K562 (cell line): Measurements from ENCODE around the gene USH1G. TPM values are rescaled to one million over a fixed set of nuclear protein-coding genes. Genes with fewer than 3 reads are reported as not detected.

ENCODE experiments used
- ARID1B ChIP-seq: fragments of 450-650 bp; IDR thresholded peaks from 2 replicates; pipeline ENCODE4 v1.6.1; 2016; ENCODE audit warnings: antibody characterized with exemption, mild to moderate bottlenecking, inconsistent platforms
- CC2D1A ChIP-seq: fragments of 450-650 bp; IDR thresholded peaks from 2 replicates; pipeline ENCODE4 v1.6.1; 2017; ENCODE audit warnings: mild to moderate bottlenecking
- DNMT1 ChIP-seq: fragments of 450-650 bp; IDR thresholded peaks from 2 replicates; pipeline ENCODE4 v1.6.1; 2016; ENCODE audit warnings: antibody characterized with exemption, mild to moderate bottlenecking
- FOSL1 ChIP-seq: fragments of 200-800 bp; sonication (Bioruptor generic); conservative IDR thresholded peaks from 2 replicates; pipeline ENCODE4 v1.6.1; 2016; ENCODE audit warnings: missing genetic modification characterization, missing compliant biosample characterization
- KDM2B ChIP-seq: fragments of 250-450 bp; sonication (Bioruptor Pico); IDR thresholded peaks from 2 replicates; pipeline ENCODE4 v1.8.0; 2021; ENCODE audit warnings: mild to moderate bottlenecking, moderate library complexity
- KDM5B ChIP-seq: fragments of 200-600 bp; sonication (generic); IDR thresholded peaks from 2 replicates; pipeline ENCODE4 v1.6.1; 2012; ENCODE audit warnings: low read depth, mild to moderate bottlenecking, moderate library complexity, low read length, control low read depth, inconsistent platforms; ENCODE audit not compliant: insufficient replicate concordance
- KLF13 ChIP-seq: fragments of 450-650 bp; IDR thresholded peaks from 2 replicates; pipeline ENCODE4 v1.6.1; 2016; ENCODE audit warnings: missing genetic modification characterization, low read depth, mild to moderate bottlenecking, missing compliant biosample characterization, moderate library complexity, borderline replicate concordance
- MIER1 ChIP-seq: fragments of 450-650 bp; IDR thresholded peaks from 2 replicates; pipeline ENCODE4 v1.6.1; 2016; ENCODE audit warnings: antibody characterized with exemption, mild to moderate bottlenecking, low read depth
- MLX ChIP-seq, 2 experiments: fragments of 450-650 bp in 1 of 2; sonication (generic) in 1 of 2; formaldehyde crosslinking; conservative IDR thresholded peaks; 2 replicates each; pipeline versions ENCODE4 v1.4.0 to v1.8.1; 2020 to 2022; ENCODE audit warnings: mild to moderate bottlenecking in 1 of 2, missing genetic modification reagents in 1 of 2
- NFIC ChIP-seq: fragments of 450-650 bp; IDR thresholded peaks from 2 replicates; pipeline ENCODE4 v1.6.1; 2017; ENCODE audit warnings: mild to moderate bottlenecking, inconsistent platforms
- NRF1 ChIP-seq, 2 experiments: fragments of 450-650 bp; IDR thresholded peaks in 1 of 2; conservative IDR thresholded peaks in 1 of 2; 2 replicates each; pipeline ENCODE4 v1.6.1; 2014; ENCODE audit warnings: mild to moderate bottlenecking in 2 of 2
- POLR2H ChIP-seq: IDR thresholded peaks from 2 replicates; pipeline ENCODE4 v1.6.1; 2016; ENCODE audit warnings: missing genetic modification characterization, low read depth, mild to moderate bottlenecking, control low read depth, missing compliant biosample characterization, moderate library complexity
- STAT5B ChIP-seq: fragments of 250-450 bp; sonication (Bioruptor Pico); IDR thresholded peaks from 2 replicates; pipeline ENCODE4 v1.8.0; 2021; ENCODE audit warnings: mild to moderate bottlenecking, inconsistent platforms
- U2AF1 ChIP-seq: fragments of 200-400 bp; formaldehyde crosslinking; optimal IDR thresholded peaks from 2 replicates; pipeline ENCODE3; 2017; ENCODE audit warnings: mild to moderate bottlenecking, low read depth, low read length, moderate library complexity
- polyA plus RNA-seq, 8 experiments: library from polyadenylated mRNA; depleted of rRNA in 4 of 8; stranded (reverse) in 5 of 8; unstranded in 3 of 8; fragments of >200 nt; fragmentation: Nextera tagmentation in 2 of 8; fragmentation: Illumina TruSeq in 1 of 8; extraction: Ambion mirVana in 2 of 8; extraction: Trizol in 1 of 8; gene quantifications; 2 replicates each; pipeline versions ENCODE4 v1.2.1 to v1.2.3, GENCODE V29; 2011 to 2014; ENCODE audit warnings: inconsistent platforms in 1 of 8, missing spikeins in 1 of 8
- total RNA-seq, 7 experiments: library from RNA; depleted of rRNA in 6 of 7; stranded (reverse); fragments of >200 nt in 6 of 7; fragmentation: Illumina TruSeq in 2 of 7; extraction: Trizol in 2 of 7; gene quantifications; 2 replicates each; pipeline versions ENCODE4 v1.2.1 to v1.2.3, GENCODE V29; 2011 to 2021; ENCODE audit warnings: low replicate concordance in 1 of 7
- TF ChIP-seq, protein P1 (sequence below): sonication (generic); formaldehyde crosslinking; IDR thresholded peaks from 2 replicates; pipeline ENCODE4 v1.8.0; 2022; ENCODE audit warnings: mild to moderate bottlenecking, missing genetic modification reagents
- TF ChIP-seq, protein P2 (sequence below): fragments of 450-650 bp; formaldehyde crosslinking; IDR thresholded peaks from 2 replicates; pipeline ENCODE4 v1.4.0; 2020; ENCODE audit warnings: mild to moderate bottlenecking, moderate library complexity
- TF ChIP-seq, protein P3 (sequence below): fragments of 250-450 bp; sonication (Bioruptor Pico); IDR thresholded peaks from 2 replicates; pipeline ENCODE4 v1.9.0; 2021; ENCODE audit warnings: mild to moderate bottlenecking, inconsistent platforms
- TF ChIP-seq, protein P4 (sequence below): sonication (generic); formaldehyde crosslinking; IDR thresholded peaks from 2 replicates; pipeline ENCODE4 v1.8.0; 2022; ENCODE audit warnings: mild to moderate bottlenecking, missing genetic modification reagents
- TF ChIP-seq, protein P5 (sequence below): sonication (generic); formaldehyde crosslinking; IDR thresholded peaks from 2 replicates; pipeline ENCODE4 v1.8.1; 2023; ENCODE audit warnings: mild to moderate bottlenecking, missing genetic modification reagents, moderate library complexity

USH1G gene
- total and polyA plus RNA-seq, 9 of the 15 experiments (the other 6 are each of a cell fraction or from before 2014, with no cell fraction given) = 0.22 to 1.00 (median 0.64) TPM; not detected in 2

- TF ChIP-seq, protein P1, sequence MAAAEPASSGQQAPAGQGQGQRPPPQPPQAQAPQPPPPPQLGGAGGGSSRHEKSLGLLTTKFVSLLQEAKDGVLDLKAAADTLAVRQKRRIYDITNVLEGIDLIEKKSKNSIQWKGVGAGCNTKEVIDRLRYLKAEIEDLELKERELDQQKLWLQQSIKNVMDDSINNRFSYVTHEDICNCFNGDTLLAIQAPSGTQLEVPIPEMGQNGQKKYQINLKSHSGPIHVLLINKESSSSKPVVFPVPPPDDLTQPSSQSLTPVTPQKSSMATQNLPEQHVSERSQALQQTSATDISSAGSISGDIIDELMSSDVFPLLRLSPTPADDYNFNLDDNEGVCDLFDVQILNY (CRISPR knock-in tag) = no peak
- peak; percentile 48 to 57; a peak in 3 of 4 replicates for TF ChIP-seq NRF1 (conservative IDR thresholded peaks at IDR 0.05 in 1 of 2, IDR thresholded peaks at IDR 0.05 in 1 of 2)
- peak; percentile 90; the same call in 1 of the 2 replicates for TF ChIP-seq POLR2H (tag)
- TF ChIP-seq, protein P2, sequence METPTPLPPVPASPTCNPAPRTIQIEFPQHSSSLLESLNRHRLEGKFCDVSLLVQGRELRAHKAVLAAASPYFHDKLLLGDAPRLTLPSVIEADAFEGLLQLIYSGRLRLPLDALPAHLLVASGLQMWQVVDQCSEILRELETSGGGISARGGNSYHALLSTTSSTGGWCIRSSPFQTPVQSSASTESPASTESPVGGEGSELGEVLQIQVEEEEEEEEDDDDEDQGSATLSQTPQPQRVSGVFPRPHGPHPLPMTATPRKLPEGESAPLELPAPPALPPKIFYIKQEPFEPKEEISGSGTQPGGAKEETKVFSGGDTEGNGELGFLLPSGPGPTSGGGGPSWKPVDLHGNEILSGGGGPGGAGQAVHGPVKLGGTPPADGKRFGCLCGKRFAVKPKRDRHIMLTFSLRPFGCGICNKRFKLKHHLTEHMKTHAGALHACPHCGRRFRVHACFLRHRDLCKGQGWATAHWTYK = peak; percentile 43; the same call in 1 of the 2 replicates
- 0 out of 2 replicates have a peak, but pooled peaks have one; percentile 20 for TF ChIP-seq MIER1
- peak; percentile 43; the same call in 1 of the 2 replicates for TF ChIP-seq NFIC
- peak; percentile 91 for TF ChIP-seq KDM5B
- TF ChIP-seq U2AF1 = peak; percentile 74
- no peak for TF ChIP-seq CC2D1A
- no peak for TF ChIP-seq MLX (CRISPR knock-in tag; conservative IDR thresholded peaks at IDR 0.05)
- TF ChIP-seq DNMT1 = no peak
- TF ChIP-seq, protein P3, sequence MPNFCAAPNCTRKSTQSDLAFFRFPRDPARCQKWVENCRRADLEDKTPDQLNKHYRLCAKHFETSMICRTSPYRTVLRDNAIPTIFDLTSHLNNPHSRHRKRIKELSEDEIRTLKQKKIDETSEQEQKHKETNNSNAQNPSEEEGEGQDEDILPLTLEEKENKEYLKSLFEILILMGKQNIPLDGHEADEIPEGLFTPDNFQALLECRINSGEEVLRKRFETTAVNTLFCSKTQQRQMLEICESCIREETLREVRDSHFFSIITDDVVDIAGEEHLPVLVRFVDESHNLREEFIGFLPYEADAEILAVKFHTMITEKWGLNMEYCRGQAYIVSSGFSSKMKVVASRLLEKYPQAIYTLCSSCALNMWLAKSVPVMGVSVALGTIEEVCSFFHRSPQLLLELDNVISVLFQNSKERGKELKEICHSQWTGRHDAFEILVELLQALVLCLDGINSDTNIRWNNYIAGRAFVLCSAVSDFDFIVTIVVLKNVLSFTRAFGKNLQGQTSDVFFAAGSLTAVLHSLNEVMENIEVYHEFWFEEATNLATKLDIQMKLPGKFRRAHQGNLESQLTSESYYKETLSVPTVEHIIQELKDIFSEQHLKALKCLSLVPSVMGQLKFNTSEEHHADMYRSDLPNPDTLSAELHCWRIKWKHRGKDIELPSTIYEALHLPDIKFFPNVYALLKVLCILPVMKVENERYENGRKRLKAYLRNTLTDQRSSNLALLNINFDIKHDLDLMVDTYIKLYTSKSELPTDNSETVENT (CRISPR knock-in tag) = peak; percentile 76
- TF ChIP-seq STAT5B (CRISPR knock-in tag) = no peak
- TF ChIP-seq, protein P4, sequence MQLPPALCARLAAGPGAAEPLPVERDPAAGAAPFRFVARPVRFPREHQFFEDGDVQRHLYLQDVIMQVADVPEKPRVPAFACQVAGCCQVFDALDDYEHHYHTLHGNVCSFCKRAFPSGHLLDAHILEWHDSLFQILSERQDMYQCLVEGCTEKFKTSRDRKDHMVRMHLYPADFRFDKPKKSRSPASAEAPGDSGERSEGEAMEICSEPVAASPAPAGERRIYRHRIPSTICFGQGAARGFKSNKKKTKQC = no peak
- peak; percentile 40; the same call in 1 of the 2 replicates for TF ChIP-seq ARID1B
- 0 out of 2 replicates have a peak, but pooled peaks have one; percentile 35 for TF ChIP-seq KDM2B (CRISPR knock-in tag)
- no peak for TF ChIP-seq FOSL1
- TF ChIP-seq KLF13 = no peak
- TF ChIP-seq, protein P5, sequence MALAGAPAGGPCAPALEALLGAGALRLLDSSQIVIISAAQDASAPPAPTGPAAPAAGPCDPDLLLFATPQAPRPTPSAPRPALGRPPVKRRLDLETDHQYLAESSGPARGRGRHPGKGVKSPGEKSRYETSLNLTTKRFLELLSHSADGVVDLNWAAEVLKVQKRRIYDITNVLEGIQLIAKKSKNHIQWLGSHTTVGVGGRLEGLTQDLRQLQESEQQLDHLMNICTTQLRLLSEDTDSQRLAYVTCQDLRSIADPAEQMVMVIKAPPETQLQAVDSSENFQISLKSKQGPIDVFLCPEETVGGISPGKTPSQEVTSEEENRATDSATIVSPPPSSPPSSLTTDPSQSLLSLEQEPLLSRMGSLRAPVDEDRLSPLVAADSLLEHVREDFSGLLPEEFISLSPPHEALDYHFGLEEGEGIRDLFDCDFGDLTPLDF (CRISPR knock-in tag) = no peak
These were observed 50.6 kb downstream of the USH1G start, which contains the start of gene FDXR (continued) for GRCh38 chr17:74872313-74873036.
